ENCODE data around the gene SEMA5B. TPM values are rescaled to one million over a fixed set of nuclear protein-coding genes. Genes with fewer than 3 reads are reported as not detected.

SEMA5B gene
- polyA plus RNA-seq, 1 donor (not counting 4 experiments of a cell fraction or from before 2014, with no cell fraction given), result 0.04 TPM

DNA sequence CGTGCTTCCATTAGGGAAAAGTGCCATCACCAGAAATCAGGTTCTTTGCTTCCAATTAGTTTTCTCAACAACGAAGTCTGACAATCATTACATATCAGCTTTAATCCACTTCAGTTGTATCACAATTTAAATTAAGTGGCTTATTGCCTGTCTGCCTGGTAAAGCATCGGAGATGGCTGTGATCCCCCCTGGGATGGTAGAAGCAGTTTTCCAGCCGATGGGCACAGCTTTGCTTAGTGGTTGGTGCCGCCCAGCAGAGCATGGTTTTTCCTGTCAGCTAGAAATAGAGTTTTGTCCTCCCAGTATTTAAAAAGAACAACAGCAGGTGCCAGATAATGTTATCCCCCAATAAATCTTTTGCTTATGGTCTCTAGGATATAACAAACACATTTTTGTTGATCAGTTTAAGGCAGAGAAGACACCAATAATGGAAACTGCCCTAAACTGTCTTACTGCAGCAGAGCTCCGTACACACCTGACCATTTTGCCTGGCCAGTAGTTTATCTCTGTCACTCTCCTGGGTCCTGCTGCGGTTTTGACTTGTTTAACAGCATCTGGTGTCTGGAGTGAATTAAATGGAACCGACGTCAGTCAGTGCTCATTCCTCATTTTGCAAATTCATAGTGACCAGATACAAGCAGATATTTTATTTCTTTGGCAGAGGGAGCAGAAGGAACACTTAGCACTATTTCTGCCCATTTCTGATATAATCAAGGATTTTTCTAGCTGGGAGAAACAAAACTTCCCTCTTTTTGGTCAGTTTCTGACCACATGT is 153.6 kb downstream of the SEMA5B start:
- H3K79me2 ChIP-seq (ENCODE audit: control insufficient read depth, insufficient read depth, low read length), result no peaks in the 10 kb centered on the region
- no peaks in the 10 kb centered on the region for H3K9me1 ChIP-seq (ENCODE audit: control insufficient read depth, extremely low read depth, insufficient read depth, low read length)
- no peak for FAIRE-seq
- no peak overlapping the region for H3K4me2 ChIP-seq (ENCODE audit: control insufficient read depth, extremely low read depth, insufficient read depth, low read depth, low read length)
- no peak overlapping the region for H2AFZ ChIP-seq (ENCODE audit: control insufficient read depth, low read length)
- H3K4me1 ChIP-seq (ENCODE audit: control insufficient read depth, extremely low read depth, insufficient read depth, low read length), result no peaks in the 10 kb centered on the region
- H3K36me3 ChIP-seq (ENCODE audit: control insufficient read depth in 2 of 2, extremely low read depth in 1 of 2, insufficient read depth in 2 of 2, low read length in 2 of 2), result peaks cover 0 to 2% of the 10 kb centered on the region in 2 experiments
- H3K9me3 ChIP-seq (ENCODE audit: control insufficient read depth, low read depth, low read length), result no peaks in the 10 kb centered on the region
- dilution Hi-C loops (cut with MboI; ENCODE audit: extremely low pct_ligation_motif_present, low sequenced_read_pairs), result no loop called here
- no peaks in the 10 kb centered on the region for H3K27me3 ChIP-seq (ENCODE audit: control insufficient read depth, extremely low read depth, insufficient read depth, low read length)
- no peaks in the 10 kb centered on the region for H4K20me1 ChIP-seq (ENCODE audit: control insufficient read depth, extremely low read depth, insufficient read depth, low read length)
- no peak for DNase-seq (ENCODE audit: low read depth, low spot score)
- no peak for TF ChIP-seq EZH2 (IDR thresholded peaks at IDR 0.05; ENCODE audit: low read length)
- no peak for TF ChIP-seq CTCF (optimal IDR thresholded peaks at IDR 0.05 in 1 of 3, IDR thresholded peaks at IDR 0.05 in 1 of 3, conservative IDR thresholded peaks at IDR 0.05 in 1 of 3; ENCODE audit: extremely low read depth in 1 of 3, insufficient read depth in 2 of 3, low read length in 3 of 3)
- no peak overlapping the region for H3K9ac ChIP-seq (ENCODE audit: control insufficient read depth, extremely low read depth, insufficient read depth, low read length)
- H3K27ac ChIP-seq (ENCODE audit: control insufficient read depth, insufficient read depth, low read length), result no peak overlapping the region
- no peak overlapping the region for H3K4me3 ChIP-seq (ENCODE audit: control insufficient read depth in 2 of 3, extremely low read depth in 1 of 3, insufficient read depth in 2 of 3, low read depth in 1 of 3, low read length in 3 of 3)

DNA sequence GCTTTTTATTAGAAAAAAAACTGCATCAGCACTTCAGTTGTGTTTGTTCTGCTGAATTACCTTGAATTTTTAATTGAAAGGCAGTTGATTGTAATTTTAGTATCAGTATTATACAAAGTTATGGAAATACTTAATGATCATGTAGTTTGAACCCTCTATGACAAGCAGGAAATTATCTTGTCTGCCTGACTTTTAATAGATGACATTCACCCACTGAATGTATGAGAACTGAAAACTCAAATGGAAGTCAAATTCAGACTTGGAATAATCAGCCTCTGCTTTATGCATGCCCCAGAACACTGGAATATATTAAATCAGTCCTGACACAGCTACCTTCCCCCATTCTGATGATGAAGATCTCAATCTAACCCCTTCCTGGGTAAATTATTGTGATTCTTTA is 159.2 kb downstream of the SEMA5B start:
- no peaks in the 10 kb centered on the region for H4K20me1 ChIP-seq (ENCODE audit: control insufficient read depth, extremely low read depth, insufficient read depth, low read length)
- no peaks in the 10 kb centered on the region for H3K4me1 ChIP-seq (ENCODE audit: control insufficient read depth, extremely low read depth, insufficient read depth, low read length)
- no peaks in the 10 kb centered on the region for H3K9me3 ChIP-seq (ENCODE audit: control insufficient read depth, low read depth, low read length)
- H3K79me2 ChIP-seq (ENCODE audit: control insufficient read depth, insufficient read depth, low read length), result no peaks in the 10 kb centered on the region
- H3K9me1 ChIP-seq (ENCODE audit: control insufficient read depth, extremely low read depth, insufficient read depth, low read length), result no peaks in the 10 kb centered on the region
- dilution Hi-C loops (cut with MboI; ENCODE audit: extremely low pct_ligation_motif_present, low sequenced_read_pairs), result no loop called here
- no peak overlapping the region for H3K4me3 ChIP-seq (ENCODE audit: control insufficient read depth in 2 of 3, extremely low read depth in 1 of 3, insufficient read depth in 2 of 3, low read depth in 1 of 3, low read length in 3 of 3)
- no peak overlapping the region for H3K9ac ChIP-seq (ENCODE audit: control insufficient read depth, extremely low read depth, insufficient read depth, low read length)
- FAIRE-seq (no peak), DNase-seq (ENCODE audit: low read depth, low spot score) (no peak)
- no peak overlapping the region for H3K4me2 ChIP-seq (ENCODE audit: control insufficient read depth, extremely low read depth, insufficient read depth, low read depth, low read length)
- H3K27me3 ChIP-seq (ENCODE audit: control insufficient read depth, extremely low read depth, insufficient read depth, low read length), result no peaks in the 10 kb centered on the region
- TF ChIP-seq CTCF (optimal IDR thresholded peaks at IDR 0.05 in 1 of 3, IDR thresholded peaks at IDR 0.05 in 1 of 3, conservative IDR thresholded peaks at IDR 0.05 in 1 of 3; ENCODE audit: extremely low read depth in 1 of 3, insufficient read depth in 2 of 3, low read length in 3 of 3), result no peak
- TF ChIP-seq EZH2 (IDR thresholded peaks at IDR 0.05; ENCODE audit: low read length), result no peak
- no peak overlapping the region for H2AFZ ChIP-seq (ENCODE audit: control insufficient read depth, low read length)
- no peak overlapping the region for H3K27ac ChIP-seq (ENCODE audit: control insufficient read depth, insufficient read depth, low read length)
- H3K36me3 ChIP-seq (ENCODE audit: control insufficient read depth in 2 of 2, extremely low read depth in 1 of 2, insufficient read depth in 2 of 2, low read length in 2 of 2), result peaks cover 0 to 2% of the 10 kb centered on the region in 2 experiments
